HL-60 (cell line): ENCODE data around the gene BSG.

ENCODE experiments used
- CTCF ChIP-seq: IDR thresholded peaks from one replicate; pipeline ENCODE4 v1.5.1; 2011; ENCODE audit warnings: low read length, control low read depth, inconsistent platforms; ENCODE audit not compliant: insufficient read depth
- GABPA ChIP-seq: IDR thresholded peaks from 2 replicates; pipeline ENCODE4 v1.6.1; 2012; ENCODE audit warnings: low read depth
- POLR2AphosphoS5 ChIP-seq: IDR thresholded peaks from 2 replicates; pipeline ENCODE4 v1.6.1; 2012; ENCODE audit warnings: low read depth
- SPI1 ChIP-seq: IDR thresholded peaks from 2 replicates; pipeline ENCODE4 v1.6.1; 2012; ENCODE audit warnings: low read depth, mild to moderate bottlenecking, borderline replicate concordance

- TF ChIP-seq CTCF (no peak), SPI1 (no peak), POLR2AphosphoS5 (no peak), GABPA (no peak)
Measured at GRCh38 chr19:604355-604754, 32.0 kb downstream of the BSG start.
